Adrenal gland (tissue), 12 donors: ENCODE data around the gene RAPGEF4. TPM values are rescaled to one million over a fixed set of nuclear protein-coding genes. Genes with fewer than 3 reads are reported as not detected.

ENCODE experiments used
- DNase-seq, 7 donors: peaks; one replicate each; pipeline ENCODE4 v3.0.0-alpha.2; 2019 to 2020
- H3K27ac ChIP-seq, 5 donors: fragments of 200-600 bp; sonication (generic) in 4 of 5; 1 replicate in 3 of 5; 2 replicates in 2 of 5; pipeline versions ENCODE4 v1.5.1 to v1.8.0; 2016 to 2020; ENCODE audit warnings: mild to moderate bottlenecking in 1 of 5
- H3K27me3 ChIP-seq: fragments of 200-600 bp; 2 replicates; pipeline ENCODE4 v1.8.0; 2021
- H3K36me3 ChIP-seq, 2 donors: fragments of 200-600 bp; replicated peaks in 1 of 2; 1 replicate in 1 of 2; 2 replicates in 1 of 2; pipeline versions ENCODE4 v1.5.1 to v1.8.0; 2018 to 2022
- H3K4me1 ChIP-seq, 2 donors: fragments of 200-600 bp; replicated peaks in 1 of 2; 1 replicate in 1 of 2; 2 replicates in 1 of 2; pipeline versions ENCODE4 v1.5.1 to v1.8.0; 2018 to 2021
- H3K4me3 ChIP-seq, 4 donors: fragments of 200-600 bp; sonication (generic) in 3 of 4; one replicate each; pipeline ENCODE4 v1.5.1; 2016 to 2018
- H3K9me3 ChIP-seq, 3 donors: fragments of 200-600 bp; sonication (generic) in 1 of 3; replicated peaks in 1 of 3; 1 replicate in 2 of 3; 2 replicates in 1 of 3; pipeline versions ENCODE4 v1.5.1 to v1.8.0; 2016 to 2021
- POLR2A ChIP-seq, 2 donors: fragments of 450-650 bp; IDR thresholded peaks; one replicate each; pipeline ENCODE4 v1.6.1; 2017; ENCODE audit warnings: antibody characterized with exemption in 2 of 2, mild to moderate bottlenecking in 2 of 2, moderate library complexity in 1 of 2
- WGBS, 4 donors: extraction: QIAGEN DNeasy Blood & Tissue Kit in 2 of 4; methylation state at CpG; one replicate each; pipeline versions ENCODE4 v1.1.5 to v1.1.7; 2013 to 2017; 5-methylcytosine and 5-hydroxymethylcytosine counted together
- intact Hi-C, 2 donors: fragments of 100-400 bp; cut with DNase I; formaldehyde crosslinking; loops; one replicate each; pipeline versions ENCODE4 v1.14.1 to v1.15.0; 2022 to 2023
- polyA plus RNA-seq, 3 donors: library from polyadenylated mRNA; stranded (reverse); fragments of 200-250 nt in 2 of 3; fragments of 350-450 nt in 1 of 3; fragmentation: Illumina TruSeq in 1 of 3; extraction: RNeasy Lipid Tissue Mini Kit (QIAGEN cat#74804) in 1 of 3; gene quantifications; one replicate each; pipeline ENCODE4 v1.2.3, GENCODE V29; 2013 to 2014
- total RNA-seq, 9 donors: library from RNA; depleted of rRNA in 4 of 9; stranded (reverse); fragments of >200 nt in 4 of 9; fragments of 120-200 nt in 1 of 9; fragmentation: NEBNext Ultra II Directional in 1 of 9; extraction: Animal tissue kit (Norgen Biotek cat#: 25700) in 1 of 9; gene quantifications; one replicate each; pipeline versions ENCODE4 v1.1.0 to v1.2.4, GENCODE V29; 2013 to 2023
- TF ChIP-seq, protein P1 (sequence below), 6 experiments: fragments of 450-650 bp in 4 of 6; fragments of 200-600 bp in 2 of 6; sonication (generic) in 1 of 6; IDR thresholded peaks; 1 replicate in 5 of 6; 2 replicates in 1 of 6; pipeline versions ENCODE4 v1.5.1 to v1.8.0; 2016 to 2021; ENCODE audit warnings: antibody characterized with exemption in 6 of 6, mild to moderate bottlenecking in 2 of 6, moderate library complexity in 1 of 6
- donor health status: healthy with polysubstance abuse.
- donor health status: Bipolar disorder and iron deficiency.
- donor health status: DM: yes; HTN: yes; CAD: no.
- donor health status: DM: no; HTN: no; CAD: no.
- donor health status: DM: no; HTN: no; CAD: no.
- donor health status: DM: yes; HTN: yes; CAD: no.

The RAPGEF4 gene
- total and polyA plus RNA-seq, 12 donors: 24.8 to 288 (median 101) TPM

DNA sequence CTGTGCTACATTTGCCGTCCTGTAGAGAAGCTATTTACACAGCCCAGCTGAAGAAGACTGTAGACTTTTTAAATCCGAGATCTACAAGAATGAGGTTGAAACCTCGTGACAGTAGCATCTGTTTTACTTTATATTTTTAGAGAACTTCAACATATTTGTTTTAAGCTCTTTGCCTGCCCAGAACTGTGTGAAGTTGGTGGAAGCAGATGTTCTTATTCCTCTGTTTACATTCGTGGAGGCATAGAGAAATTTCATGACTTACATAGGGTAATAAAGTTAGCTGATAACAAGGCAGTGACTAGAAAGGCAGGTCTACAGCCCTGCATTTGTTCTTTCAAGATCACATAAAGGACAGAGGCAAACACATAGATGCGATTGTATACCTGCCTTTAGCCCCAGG is 293.0 kb downstream of the RAPGEF4 start:
- peaks cover 0 to 5% of the 10 kb centered on the region in 2 donors for H3K4me1 ChIP-seq
- no peaks in the 10 kb centered on the region for H3K9me3 ChIP-seq
- WGBS, 4 donors: 69 to 81% (median 74%) methylated on average over 5 of the region's 5 CpGs
- no peak for DNase-seq
- no peak overlapping the region for H3K4me3 ChIP-seq
- no peak overlapping the region for H3K27ac ChIP-seq
- H3K36me3 ChIP-seq: peaks cover 0 to 65% of the 10 kb centered on the region in 2 donors
- H3K27me3 ChIP-seq: no peaks in the 10 kb centered on the region
- intact Hi-C loops: loop anchor here (5.0 to 10.0 kb wide), 2 partner anchors 184 to 224 kb away; no protein-coding TSS in a partner anchor
- no peak for TF ChIP-seq POLR2A (IDR thresholded peaks at IDR 0.05)
- TF ChIP-seq, protein P1, sequence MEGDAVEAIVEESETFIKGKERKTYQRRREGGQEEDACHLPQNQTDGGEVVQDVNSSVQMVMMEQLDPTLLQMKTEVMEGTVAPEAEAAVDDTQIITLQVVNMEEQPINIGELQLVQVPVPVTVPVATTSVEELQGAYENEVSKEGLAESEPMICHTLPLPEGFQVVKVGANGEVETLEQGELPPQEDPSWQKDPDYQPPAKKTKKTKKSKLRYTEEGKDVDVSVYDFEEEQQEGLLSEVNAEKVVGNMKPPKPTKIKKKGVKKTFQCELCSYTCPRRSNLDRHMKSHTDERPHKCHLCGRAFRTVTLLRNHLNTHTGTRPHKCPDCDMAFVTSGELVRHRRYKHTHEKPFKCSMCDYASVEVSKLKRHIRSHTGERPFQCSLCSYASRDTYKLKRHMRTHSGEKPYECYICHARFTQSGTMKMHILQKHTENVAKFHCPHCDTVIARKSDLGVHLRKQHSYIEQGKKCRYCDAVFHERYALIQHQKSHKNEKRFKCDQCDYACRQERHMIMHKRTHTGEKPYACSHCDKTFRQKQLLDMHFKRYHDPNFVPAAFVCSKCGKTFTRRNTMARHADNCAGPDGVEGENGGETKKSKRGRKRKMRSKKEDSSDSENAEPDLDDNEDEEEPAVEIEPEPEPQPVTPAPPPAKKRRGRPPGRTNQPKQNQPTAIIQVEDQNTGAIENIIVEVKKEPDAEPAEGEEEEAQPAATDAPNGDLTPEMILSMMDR (IDR thresholded peaks at IDR 0.05): no peak

DNA sequence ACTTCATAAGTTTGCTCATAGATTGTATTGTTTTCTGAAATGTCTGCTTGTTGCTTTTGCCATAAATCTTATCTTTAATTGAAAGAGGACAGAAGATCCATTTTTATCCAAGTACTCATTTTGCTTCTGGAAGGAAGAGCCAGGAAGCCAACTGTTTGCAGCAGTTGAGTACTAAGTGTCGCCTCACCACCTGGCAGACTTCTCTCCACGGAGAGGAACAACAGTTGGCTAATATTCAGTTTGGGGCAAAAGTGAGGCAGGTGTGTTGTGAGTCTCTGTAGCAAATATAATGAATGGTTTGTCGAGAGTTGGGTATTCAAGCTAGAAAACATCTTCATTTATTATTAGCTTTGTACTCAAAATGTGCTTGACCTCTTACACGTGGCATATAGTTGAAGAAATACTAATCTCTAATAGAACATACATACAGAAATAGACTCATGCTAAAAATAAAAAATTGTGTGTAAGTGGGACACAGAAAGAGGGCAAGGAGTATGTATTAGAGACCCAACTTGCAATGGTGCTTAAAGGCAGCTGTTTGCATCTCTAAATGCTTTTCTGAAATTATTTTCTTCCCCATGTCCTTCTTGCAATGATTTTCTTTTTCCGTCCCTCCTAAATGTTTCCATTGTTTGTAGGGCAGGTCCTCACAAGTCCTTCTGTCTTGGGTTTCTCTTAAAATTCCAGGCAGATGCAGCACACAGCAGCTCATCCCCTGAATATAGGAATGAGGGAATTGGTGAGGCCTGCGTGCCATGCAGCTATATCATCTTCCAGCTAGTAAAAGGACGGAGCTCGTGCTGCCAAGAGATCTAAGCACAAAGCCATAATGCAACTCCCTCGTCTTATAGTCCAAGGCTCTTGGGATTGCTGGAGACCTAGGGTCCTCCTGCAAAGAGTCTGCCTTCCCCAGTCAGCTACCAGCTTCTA is 295.2 kb downstream of the RAPGEF4 start:
- DNase-seq: no peak
- intact Hi-C loops: no loop called here
- Histone ChIP-seq H3K4me1 (peaks cover 0 to 5% of the 10 kb centered on the region in 2 donors), H3K4me3 (no peak overlapping the region), H3K9me3 (no peaks in the 10 kb centered on the region), H3K36me3 (peaks cover 0 to 60% of the 10 kb centered on the region in 2 donors), H3K27me3 (no peaks in the 10 kb centered on the region), H3K27ac (no peak overlapping the region)
- TF ChIP-seq, protein P1 (IDR thresholded peaks at IDR 0.05): no peak
- no peak for TF ChIP-seq POLR2A (IDR thresholded peaks at IDR 0.05)
- 87 to 90% (median 88%) methylated on average over 9 of the region's 9 CpGs for WGBS, 4 donors

DNA sequence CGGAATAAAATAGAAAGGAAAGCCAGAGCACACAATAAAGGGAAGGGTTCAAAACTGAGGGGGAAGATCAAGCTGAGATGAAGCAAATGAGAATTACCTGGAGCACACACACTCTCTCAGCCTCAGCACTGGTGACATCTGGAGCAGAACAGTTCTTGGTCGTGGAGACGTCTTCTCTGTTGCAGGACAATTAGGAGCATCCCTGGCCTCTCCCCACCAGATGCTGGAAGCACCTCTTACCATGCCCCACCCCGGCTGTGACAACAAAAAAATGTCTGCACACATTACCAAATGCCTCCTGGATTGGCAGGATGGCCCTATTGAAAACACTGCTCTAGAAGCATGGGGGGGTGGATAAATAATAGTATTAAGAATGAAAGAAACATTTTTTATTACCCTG is 296.4 kb downstream of the RAPGEF4 start:
- no peak for DNase-seq
- Histone ChIP-seq H3K27me3 (no peaks in the 10 kb centered on the region), H3K36me3 (peaks cover 0 to 60% of the 10 kb centered on the region in 2 donors), H3K4me3 (no peak overlapping the region), H3K9me3 (no peaks in the 10 kb centered on the region), H3K27ac (no peak overlapping the region), H3K4me1 (peaks cover 0 to 13% of the 10 kb centered on the region in 2 donors)
- TF ChIP-seq, protein P1 (IDR thresholded peaks at IDR 0.05): no peak
- TF ChIP-seq POLR2A (IDR thresholded peaks at IDR 0.05): no peak
- intact Hi-C loops: no loop called here
- WGBS, 4 donors: 91 to 94% (median 92%) methylated on average over 4 of the region's 4 CpGs

DNA sequence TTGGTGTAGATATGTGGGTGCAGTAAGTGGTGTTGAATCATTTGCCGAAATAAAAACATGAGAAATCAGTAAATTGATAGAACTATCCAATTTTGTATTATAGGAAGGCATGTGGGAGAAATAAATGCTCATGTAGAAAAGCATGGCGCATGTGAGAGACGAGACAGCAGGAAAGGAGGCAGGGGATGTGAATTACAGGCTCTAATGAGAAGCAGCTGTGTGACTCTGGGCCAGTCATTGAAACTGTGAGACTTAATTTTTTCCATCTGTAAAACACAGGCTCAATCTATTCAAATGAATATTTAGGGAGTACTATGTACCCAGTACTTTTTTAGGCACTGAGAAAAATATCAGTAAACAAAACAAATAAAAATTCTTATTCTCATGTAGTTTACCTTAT is 297.4 kb downstream of the RAPGEF4 start:
- no peaks in the 10 kb centered on the region for H3K27me3 ChIP-seq
- H3K36me3 ChIP-seq: peaks cover 0 to 61% of the 10 kb centered on the region in 2 donors
- intact Hi-C loops: no loop called here
- no peaks in the 10 kb centered on the region for H3K9me3 ChIP-seq
- peaks cover 0 to 17% of the 10 kb centered on the region in 2 donors for H3K4me1 ChIP-seq
- no peak overlapping the region for H3K4me3 ChIP-seq
- DNase-seq: no peak
- WGBS, 4 donors: 92 to 98% (median 98%) methylated on average over 3 of the region's 3 CpGs
- TF ChIP-seq, protein P1 (IDR thresholded peaks at IDR 0.05): no peak
- TF ChIP-seq POLR2A (IDR thresholded peaks at IDR 0.05): no peak
- no peak overlapping the region for H3K27ac ChIP-seq
